Measurements from ENCODE around the gene ACBD6.

DNA sequence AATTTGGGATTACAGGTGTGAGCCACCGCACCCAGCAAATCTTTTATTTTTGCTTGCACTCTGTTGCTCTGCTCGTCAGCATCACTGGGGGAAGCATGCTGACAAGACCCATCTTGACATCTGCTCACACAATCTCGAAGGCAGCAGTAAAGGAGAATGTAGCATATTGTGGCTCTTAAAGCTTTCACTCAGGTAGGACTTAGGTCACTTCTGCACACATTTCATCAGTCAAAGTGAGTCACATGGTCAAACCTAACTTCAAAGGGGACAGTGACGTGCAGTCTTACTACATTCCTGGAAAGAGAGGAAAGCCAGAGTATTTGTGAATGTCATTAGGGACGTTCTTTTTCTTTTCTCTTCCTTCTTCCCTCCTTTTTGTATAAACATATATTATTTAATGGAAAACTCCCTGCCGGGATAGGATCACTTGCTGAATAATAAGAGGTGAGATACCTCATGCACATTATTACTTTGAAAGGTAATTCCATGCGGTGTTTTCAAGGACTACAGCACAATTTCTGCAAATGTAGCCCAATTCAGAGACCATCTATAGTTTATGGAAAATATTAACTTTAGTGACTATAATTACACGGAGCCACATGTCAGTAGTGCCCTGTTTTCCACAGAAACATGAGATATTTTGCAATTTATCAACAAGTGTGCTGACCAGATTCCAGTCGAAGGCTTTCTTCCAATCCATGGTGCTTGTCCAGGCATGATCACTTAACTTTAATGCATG is 19.3 kb upstream of the ACBD6 start:
- TF ChIP-seq, protein P1, sequence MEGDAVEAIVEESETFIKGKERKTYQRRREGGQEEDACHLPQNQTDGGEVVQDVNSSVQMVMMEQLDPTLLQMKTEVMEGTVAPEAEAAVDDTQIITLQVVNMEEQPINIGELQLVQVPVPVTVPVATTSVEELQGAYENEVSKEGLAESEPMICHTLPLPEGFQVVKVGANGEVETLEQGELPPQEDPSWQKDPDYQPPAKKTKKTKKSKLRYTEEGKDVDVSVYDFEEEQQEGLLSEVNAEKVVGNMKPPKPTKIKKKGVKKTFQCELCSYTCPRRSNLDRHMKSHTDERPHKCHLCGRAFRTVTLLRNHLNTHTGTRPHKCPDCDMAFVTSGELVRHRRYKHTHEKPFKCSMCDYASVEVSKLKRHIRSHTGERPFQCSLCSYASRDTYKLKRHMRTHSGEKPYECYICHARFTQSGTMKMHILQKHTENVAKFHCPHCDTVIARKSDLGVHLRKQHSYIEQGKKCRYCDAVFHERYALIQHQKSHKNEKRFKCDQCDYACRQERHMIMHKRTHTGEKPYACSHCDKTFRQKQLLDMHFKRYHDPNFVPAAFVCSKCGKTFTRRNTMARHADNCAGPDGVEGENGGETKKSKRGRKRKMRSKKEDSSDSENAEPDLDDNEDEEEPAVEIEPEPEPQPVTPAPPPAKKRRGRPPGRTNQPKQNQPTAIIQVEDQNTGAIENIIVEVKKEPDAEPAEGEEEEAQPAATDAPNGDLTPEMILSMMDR (tag by site-specific recombination; IDR thresholded peaks at IDR 0.05), result no peak
- TF ChIP-seq ZBTB7A (tag by site-specific recombination; IDR thresholded peaks at IDR 0.05; ENCODE audit: low read depth) (no peak), ZNF354C (tag by site-specific recombination; IDR thresholded peaks at IDR 0.05; ENCODE audit: borderline replicate concordance, low read depth) (no peak)
- TF ChIP-seq, protein P2, sequence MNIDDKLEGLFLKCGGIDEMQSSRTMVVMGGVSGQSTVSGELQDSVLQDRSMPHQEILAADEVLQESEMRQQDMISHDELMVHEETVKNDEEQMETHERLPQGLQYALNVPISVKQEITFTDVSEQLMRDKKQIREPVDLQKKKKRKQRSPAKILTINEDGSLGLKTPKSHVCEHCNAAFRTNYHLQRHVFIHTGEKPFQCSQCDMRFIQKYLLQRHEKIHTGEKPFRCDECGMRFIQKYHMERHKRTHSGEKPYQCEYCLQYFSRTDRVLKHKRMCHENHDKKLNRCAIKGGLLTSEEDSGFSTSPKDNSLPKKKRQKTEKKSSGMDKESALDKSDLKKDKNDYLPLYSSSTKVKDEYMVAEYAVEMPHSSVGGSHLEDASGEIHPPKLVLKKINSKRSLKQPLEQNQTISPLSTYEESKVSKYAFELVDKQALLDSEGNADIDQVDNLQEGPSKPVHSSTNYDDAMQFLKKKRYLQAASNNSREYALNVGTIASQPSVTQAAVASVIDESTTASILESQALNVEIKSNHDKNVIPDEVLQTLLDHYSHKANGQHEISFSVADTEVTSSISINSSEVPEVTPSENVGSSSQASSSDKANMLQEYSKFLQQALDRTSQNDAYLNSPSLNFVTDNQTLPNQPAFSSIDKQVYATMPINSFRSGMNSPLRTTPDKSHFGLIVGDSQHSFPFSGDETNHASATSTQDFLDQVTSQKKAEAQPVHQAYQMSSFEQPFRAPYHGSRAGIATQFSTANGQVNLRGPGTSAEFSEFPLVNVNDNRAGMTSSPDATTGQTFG (tag by site-specific recombination; IDR thresholded peaks at IDR 0.05; ENCODE audit: borderline replicate concordance), result no peak

Measured in HEK293 (cell line).